ENCODE measurements around the gene GLT8D2.

DNA sequence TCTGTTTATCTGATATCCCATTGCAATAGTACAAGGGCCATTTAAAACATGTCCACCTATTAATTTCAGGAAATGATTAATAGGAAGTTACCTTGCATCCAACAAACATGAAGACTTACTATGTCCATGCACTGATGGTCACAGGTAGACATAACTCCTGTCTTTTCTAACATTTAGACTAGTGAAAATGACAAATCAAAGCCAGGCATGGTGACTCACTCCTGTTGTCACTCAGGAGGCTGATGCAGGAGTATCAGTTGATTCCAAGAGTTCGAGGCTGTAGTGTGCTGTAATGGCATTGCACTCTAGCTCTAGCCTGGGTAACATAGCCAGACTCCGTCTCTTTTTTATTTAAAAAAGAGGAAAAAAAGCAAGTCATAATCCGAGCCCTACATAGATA, 105.0 kb downstream of the GLT8D2 start:
- TF ChIP-seq, protein P1, sequence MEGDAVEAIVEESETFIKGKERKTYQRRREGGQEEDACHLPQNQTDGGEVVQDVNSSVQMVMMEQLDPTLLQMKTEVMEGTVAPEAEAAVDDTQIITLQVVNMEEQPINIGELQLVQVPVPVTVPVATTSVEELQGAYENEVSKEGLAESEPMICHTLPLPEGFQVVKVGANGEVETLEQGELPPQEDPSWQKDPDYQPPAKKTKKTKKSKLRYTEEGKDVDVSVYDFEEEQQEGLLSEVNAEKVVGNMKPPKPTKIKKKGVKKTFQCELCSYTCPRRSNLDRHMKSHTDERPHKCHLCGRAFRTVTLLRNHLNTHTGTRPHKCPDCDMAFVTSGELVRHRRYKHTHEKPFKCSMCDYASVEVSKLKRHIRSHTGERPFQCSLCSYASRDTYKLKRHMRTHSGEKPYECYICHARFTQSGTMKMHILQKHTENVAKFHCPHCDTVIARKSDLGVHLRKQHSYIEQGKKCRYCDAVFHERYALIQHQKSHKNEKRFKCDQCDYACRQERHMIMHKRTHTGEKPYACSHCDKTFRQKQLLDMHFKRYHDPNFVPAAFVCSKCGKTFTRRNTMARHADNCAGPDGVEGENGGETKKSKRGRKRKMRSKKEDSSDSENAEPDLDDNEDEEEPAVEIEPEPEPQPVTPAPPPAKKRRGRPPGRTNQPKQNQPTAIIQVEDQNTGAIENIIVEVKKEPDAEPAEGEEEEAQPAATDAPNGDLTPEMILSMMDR (IDR thresholded peaks at IDR 0.05; ENCODE audit: poor library complexity), result no peak
- no peak for TF ChIP-seq EZH2phosphoT487 (IDR thresholded peaks at IDR 0.05; ENCODE audit: low read depth, severe bottlenecking, unreplicated experiment)
- TF ChIP-seq EZH2 (IDR thresholded peaks at IDR 0.05; ENCODE audit: borderline replicate concordance), result no peak
